ENCODE results near the gene TAF11L3.
"Not testable (repeated sequence)": the region's sequence is repeated elsewhere in the genome, so short reads cannot be mapped to it uniquely, and the experiment has no call there.

DNA sequence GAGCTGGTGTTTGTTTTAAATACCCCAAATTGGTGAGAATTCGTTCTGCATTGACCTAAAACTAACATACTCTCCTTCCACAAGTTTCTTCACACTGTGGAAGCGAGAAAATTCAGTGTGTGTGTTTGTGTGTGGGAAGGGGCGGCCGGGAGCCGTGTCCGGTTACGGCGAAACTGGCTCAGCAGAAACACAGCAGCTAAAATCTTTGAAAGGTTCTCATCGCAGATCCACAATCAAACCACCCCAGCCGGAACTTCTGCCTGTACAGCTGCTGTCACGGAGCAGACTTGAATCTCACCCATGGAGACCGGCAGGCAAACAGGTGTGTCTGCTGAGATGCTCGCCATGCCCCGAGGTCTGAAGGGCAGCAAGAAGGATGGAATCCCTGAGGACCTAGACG lies at the start of gene TAF11L3:
- TF ChIP-seq, protein P1, sequence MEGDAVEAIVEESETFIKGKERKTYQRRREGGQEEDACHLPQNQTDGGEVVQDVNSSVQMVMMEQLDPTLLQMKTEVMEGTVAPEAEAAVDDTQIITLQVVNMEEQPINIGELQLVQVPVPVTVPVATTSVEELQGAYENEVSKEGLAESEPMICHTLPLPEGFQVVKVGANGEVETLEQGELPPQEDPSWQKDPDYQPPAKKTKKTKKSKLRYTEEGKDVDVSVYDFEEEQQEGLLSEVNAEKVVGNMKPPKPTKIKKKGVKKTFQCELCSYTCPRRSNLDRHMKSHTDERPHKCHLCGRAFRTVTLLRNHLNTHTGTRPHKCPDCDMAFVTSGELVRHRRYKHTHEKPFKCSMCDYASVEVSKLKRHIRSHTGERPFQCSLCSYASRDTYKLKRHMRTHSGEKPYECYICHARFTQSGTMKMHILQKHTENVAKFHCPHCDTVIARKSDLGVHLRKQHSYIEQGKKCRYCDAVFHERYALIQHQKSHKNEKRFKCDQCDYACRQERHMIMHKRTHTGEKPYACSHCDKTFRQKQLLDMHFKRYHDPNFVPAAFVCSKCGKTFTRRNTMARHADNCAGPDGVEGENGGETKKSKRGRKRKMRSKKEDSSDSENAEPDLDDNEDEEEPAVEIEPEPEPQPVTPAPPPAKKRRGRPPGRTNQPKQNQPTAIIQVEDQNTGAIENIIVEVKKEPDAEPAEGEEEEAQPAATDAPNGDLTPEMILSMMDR (conservative IDR thresholded peaks at IDR 0.05; ENCODE audit: low read length) = not testable (repeated sequence)
- not testable (repeated sequence) for TF ChIP-seq EZH2phosphoT487 (IDR thresholded peaks at IDR 0.05; ENCODE audit: borderline replicate concordance, low read depth, low read length)

Measured in OCI-LY7 (cell line).